ENCODE data around the gene TRIM47. TPM values are rescaled to one million over a fixed set of nuclear protein-coding genes. Genes with fewer than 3 reads are reported as not detected.
A peak's percentile ranks its signal among the peaks of the same experiment; 100 is the strongest.

TRIM47 gene
- total and polyA plus RNA-seq, 2 of the 13 experiments (the other 11 are each of a cell fraction or from before 2014, with no cell fraction given): 33.5 to 82.0 TPM

GRCh38 chr17:75845058-75845711 is 33.2 kb downstream of the TRIM47 start (continued):
- TF ChIP-seq, protein P1, sequence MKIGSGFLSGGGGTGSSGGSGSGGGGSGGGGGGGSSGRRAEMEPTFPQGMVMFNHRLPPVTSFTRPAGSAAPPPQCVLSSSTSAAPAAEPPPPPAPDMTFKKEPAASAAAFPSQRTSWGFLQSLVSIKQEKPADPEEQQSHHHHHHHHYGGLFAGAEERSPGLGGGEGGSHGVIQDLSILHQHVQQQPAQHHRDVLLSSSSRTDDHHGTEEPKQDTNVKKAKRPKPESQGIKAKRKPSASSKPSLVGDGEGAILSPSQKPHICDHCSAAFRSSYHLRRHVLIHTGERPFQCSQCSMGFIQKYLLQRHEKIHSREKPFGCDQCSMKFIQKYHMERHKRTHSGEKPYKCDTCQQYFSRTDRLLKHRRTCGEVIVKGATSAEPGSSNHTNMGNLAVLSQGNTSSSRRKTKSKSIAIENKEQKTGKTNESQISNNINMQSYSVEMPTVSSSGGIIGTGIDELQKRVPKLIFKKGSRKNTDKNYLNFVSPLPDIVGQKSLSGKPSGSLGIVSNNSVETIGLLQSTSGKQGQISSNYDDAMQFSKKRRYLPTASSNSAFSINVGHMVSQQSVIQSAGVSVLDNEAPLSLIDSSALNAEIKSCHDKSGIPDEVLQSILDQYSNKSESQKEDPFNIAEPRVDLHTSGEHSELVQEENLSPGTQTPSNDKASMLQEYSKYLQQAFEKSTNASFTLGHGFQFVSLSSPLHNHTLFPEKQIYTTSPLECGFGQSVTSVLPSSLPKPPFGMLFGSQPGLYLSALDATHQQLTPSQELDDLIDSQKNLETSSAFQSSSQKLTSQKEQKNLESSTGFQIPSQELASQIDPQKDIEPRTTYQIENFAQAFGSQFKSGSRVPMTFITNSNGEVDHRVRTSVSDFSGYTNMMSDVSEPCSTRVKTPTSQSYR (CRISPR knock-in tag; IDR thresholded peaks at IDR 0.05; ENCODE audit: borderline replicate concordance): peak; percentile 95
- TF ChIP-seq ZNF776 (CRISPR knock-in tag; IDR thresholded peaks at IDR 0.05) (no peak), SKI (IDR thresholded peaks at IDR 0.05; ENCODE audit: partially characterized antibody) (peak; percentile 44), ZMYM2 (CRISPR knock-in tag; IDR thresholded peaks at IDR 0.05) (no peak), ELF3 (CRISPR knock-in tag; IDR thresholded peaks at IDR 0.05) (peak; percentile 10; the same call in 1 of the 2 replicates), ATF7-NPFF (CRISPR knock-in tag; IDR thresholded peaks at IDR 0.05; ENCODE audit: low read depth) (no peak; the same call in 1 of the 2 replicates), IKZF5 (CRISPR knock-in tag; IDR thresholded peaks at IDR 0.05) (peak; percentile 69; the same call in 1 of the 2 replicates), ZNF513 (CRISPR knock-in tag; conservative IDR thresholded peaks at IDR 0.05) (no peak), ZNF646 (CRISPR knock-in tag; IDR thresholded peaks at IDR 0.05) (no peak), ZSCAN22 (CRISPR knock-in tag; IDR thresholded peaks at IDR 0.05) (0 out of 2 replicates have a peak, but pooled peaks have one; percentile 26), HDAC1 (CRISPR knock-in tag; IDR thresholded peaks at IDR 0.05) (peak; percentile 81), NBN (conservative IDR thresholded peaks at IDR 0.05) (no peak), SRSF9 (IDR thresholded peaks at IDR 0.05; ENCODE audit: borderline replicate concordance, insufficient read depth, low read depth, low read length, poor library complexity, severe bottlenecking) (no peak), ZSCAN31 (CRISPR knock-in tag; IDR thresholded peaks at IDR 0.05; ENCODE audit: low read depth) (no peak)
- TF ChIP-seq, protein P2, sequence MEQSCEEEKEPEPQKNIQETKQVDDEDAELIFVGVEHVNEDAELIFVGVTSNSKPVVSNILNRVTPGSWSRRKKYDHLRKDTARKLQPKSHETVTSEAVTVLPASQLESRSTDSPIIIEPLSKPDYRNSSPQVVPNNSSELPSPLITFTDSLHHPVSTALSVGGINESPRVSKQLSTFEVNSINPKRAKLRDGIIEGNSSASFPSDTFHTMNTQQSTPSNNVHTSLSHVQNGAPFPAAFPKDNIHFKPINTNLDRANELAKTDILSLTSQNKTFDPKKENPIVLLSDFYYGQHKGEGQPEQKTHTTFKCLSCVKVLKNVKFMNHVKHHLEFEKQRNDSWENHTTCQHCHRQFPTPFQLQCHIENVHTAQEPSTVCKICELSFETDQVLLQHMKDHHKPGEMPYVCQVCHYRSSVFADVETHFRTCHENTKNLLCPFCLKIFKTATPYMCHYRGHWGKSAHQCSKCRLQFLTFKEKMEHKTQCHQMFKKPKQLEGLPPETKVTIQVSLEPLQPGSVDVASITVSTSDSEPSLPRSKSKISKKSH (CRISPR knock-in tag; IDR thresholded peaks at IDR 0.05; ENCODE audit: borderline replicate concordance): peak; percentile 83

All from HepG2 (cell line).